ENCODE data around the gene PCNX2. TPM values are rescaled to one million over a fixed set of nuclear protein-coding genes. Genes with fewer than 3 reads are reported as not detected.

Gene PCNX2
- total RNA-seq, 1 donor from 2014 or later = 29.5 TPM

GRCh38 chr1:233080286-233080685, 215.2 kb downstream of the PCNX2 start:
- DNase-seq = peak; percentile 28
- Mint-ChIP-seq H3K4me1 (no peaks in the 10 kb centered on the region), H3K9me3 (no peaks in the 10 kb centered on the region), H3K27ac (no peak overlapping the region), H3K27me3 (no peaks in the 10 kb centered on the region), H3K4me3 (no peak overlapping the region), H3K36me3 (ENCODE audit: low read depth) (peaks cover 2% of the 10 kb centered on the region)
- intact Hi-C loops (cut with micrococcal nuclease) = no loop called here

- Mint-ChIP-seq H3K36me3 (ENCODE audit: low read depth) (peaks cover 4% of the 10 kb centered on the region), H3K9me3 (no peaks in the 10 kb centered on the region), H3K27me3 (no peaks in the 10 kb centered on the region), H3K4me3 (no peak overlapping the region), H3K4me1 (no peaks in the 10 kb centered on the region), H3K27ac (no peak overlapping the region)
- DNase-seq = no peak
- intact Hi-C loops (cut with micrococcal nuclease) = no loop called here
Measured at GRCh38 chr1:233079574-233079973, 216.0 kb downstream of the PCNX2 start.

- Mint-ChIP-seq H3K27me3 (no peaks in the 10 kb centered on the region), H3K9me3 (no peaks in the 10 kb centered on the region), H3K27ac (no peak overlapping the region), H3K4me1 (no peaks in the 10 kb centered on the region), H3K36me3 (ENCODE audit: low read depth) (peaks cover 4% of the 10 kb centered on the region), H3K4me3 (no peak overlapping the region)
- intact Hi-C loops (cut with micrococcal nuclease) = no loop called here
- no peak for DNase-seq
Measured at GRCh38 chr1:233078396-233078795, 217.1 kb downstream of the PCNX2 start.

- no peak for DNase-seq
- intact Hi-C loops (cut with micrococcal nuclease) = no loop called here
- no peak overlapping the region for H3K4me3 Mint-ChIP-seq
- H3K27me3 Mint-ChIP-seq = no peaks in the 10 kb centered on the region
- H3K36me3 Mint-ChIP-seq (ENCODE audit: low read depth) = peaks cover 5% of the 10 kb centered on the region
- H3K4me1 Mint-ChIP-seq = no peaks in the 10 kb centered on the region
- no peaks in the 10 kb centered on the region for H3K9me3 Mint-ChIP-seq
- H3K27ac Mint-ChIP-seq = no peak overlapping the region
Measured at GRCh38 chr1:233075915-233076295, 219.6 kb downstream of the PCNX2 start.

GRCh38 chr1:233066087-233066486, 229.4 kb downstream of the PCNX2 start:
- Mint-ChIP-seq H3K27me3 (no peaks in the 10 kb centered on the region), H3K4me3 (no peak overlapping the region), H3K9me3 (peaks cover 11% of the 10 kb centered on the region), H3K27ac (no peak overlapping the region), H3K4me1 (no peaks in the 10 kb centered on the region), H3K36me3 (ENCODE audit: low read depth) (peaks cover 22% of the 10 kb centered on the region)
- intact Hi-C loops (cut with micrococcal nuclease) = no loop called here
- DNase-seq = no peak

GRCh38 chr1:233065685-233066084, 229.8 kb downstream of the PCNX2 start:
- intact Hi-C loops (cut with micrococcal nuclease) = no loop called here
- H3K4me3 Mint-ChIP-seq = no peak overlapping the region
- no peak overlapping the region for H3K27ac Mint-ChIP-seq
- DNase-seq = peak; percentile 11
- peaks cover 11% of the 10 kb centered on the region for H3K9me3 Mint-ChIP-seq
- H3K4me1 Mint-ChIP-seq = no peaks in the 10 kb centered on the region
- H3K36me3 Mint-ChIP-seq (ENCODE audit: low read depth) = peaks cover 22% of the 10 kb centered on the region
- H3K27me3 Mint-ChIP-seq = no peaks in the 10 kb centered on the region

- peaks cover 11% of the 10 kb centered on the region for H3K9me3 Mint-ChIP-seq
- H3K27ac Mint-ChIP-seq = no peak overlapping the region
- H3K4me3 Mint-ChIP-seq = no peak overlapping the region
- no peaks in the 10 kb centered on the region for H3K4me1 Mint-ChIP-seq
- DNase-seq = peak; percentile 12
- H3K36me3 Mint-ChIP-seq (ENCODE audit: low read depth) = peaks cover 22% of the 10 kb centered on the region
- intact Hi-C loops (cut with micrococcal nuclease) = no loop called here
- H3K27me3 Mint-ChIP-seq = no peaks in the 10 kb centered on the region
Measured at GRCh38 chr1:233064988-233065387, 230.5 kb downstream of the PCNX2 start.

- intact Hi-C loops (cut with micrococcal nuclease) = no loop called here
- H3K4me3 Mint-ChIP-seq = no peak overlapping the region
- no peaks in the 10 kb centered on the region for H3K27me3 Mint-ChIP-seq
- H3K9me3 Mint-ChIP-seq = peaks cover 11% of the 10 kb centered on the region
- H3K4me1 Mint-ChIP-seq = no peaks in the 10 kb centered on the region
- peaks cover 22% of the 10 kb centered on the region for H3K36me3 Mint-ChIP-seq (ENCODE audit: low read depth)
- no peak for DNase-seq
- no peak overlapping the region for H3K27ac Mint-ChIP-seq
Measured at GRCh38 chr1:233063462-233063861, 232.1 kb downstream of the PCNX2 start.

GRCh38 chr1:233061265-233061664, 234.3 kb downstream of the PCNX2 start:
- Mint-ChIP-seq H3K4me1 (no peaks in the 10 kb centered on the region), H3K36me3 (ENCODE audit: low read depth) (peaks cover 20% of the 10 kb centered on the region), H3K9me3 (peaks cover 9% of the 10 kb centered on the region), H3K27me3 (no peaks in the 10 kb centered on the region), H3K4me3 (no peak overlapping the region), H3K27ac (no peak overlapping the region)
- intact Hi-C loops (cut with micrococcal nuclease) = no loop called here
- peak; percentile 44 for DNase-seq

GRCh38 chr1:233060461-233060994, 235.0 kb downstream of the PCNX2 start:
- DNase-seq = peak; percentile 39
- H3K9me3 Mint-ChIP-seq = peaks cover 6% of the 10 kb centered on the region
- H3K4me1 Mint-ChIP-seq = no peaks in the 10 kb centered on the region
- no peaks in the 10 kb centered on the region for H3K27me3 Mint-ChIP-seq
- H3K4me3 Mint-ChIP-seq = no peak overlapping the region
- H3K27ac Mint-ChIP-seq = no peak overlapping the region
- intact Hi-C loops (cut with micrococcal nuclease) = no loop called here
- peaks cover 18% of the 10 kb centered on the region for H3K36me3 Mint-ChIP-seq (ENCODE audit: low read depth)

- Mint-ChIP-seq H3K9me3 (peaks cover 3% of the 10 kb centered on the region), H3K27ac (no peak overlapping the region), H3K4me1 (no peaks in the 10 kb centered on the region), H3K36me3 (ENCODE audit: low read depth) (peaks cover 5% of the 10 kb centered on the region), H3K27me3 (no peaks in the 10 kb centered on the region), H3K4me3 (no peak overlapping the region)
- no peak for DNase-seq
- intact Hi-C loops (cut with micrococcal nuclease) = no loop called here
Measured at GRCh38 chr1:233057836-233058235, 237.7 kb downstream of the PCNX2 start.

- H3K27me3 Mint-ChIP-seq = no peaks in the 10 kb centered on the region
- no peaks in the 10 kb centered on the region for H3K4me1 Mint-ChIP-seq
- no peak for DNase-seq
- no peak overlapping the region for H3K27ac Mint-ChIP-seq
- H3K36me3 Mint-ChIP-seq (ENCODE audit: low read depth) = peaks cover 10% of the 10 kb centered on the region
- H3K9me3 Mint-ChIP-seq = peaks cover 3% of the 10 kb centered on the region
- H3K4me3 Mint-ChIP-seq = no peak overlapping the region
- intact Hi-C loops (cut with micrococcal nuclease) = no loop called here
Measured at GRCh38 chr1:233055879-233056641, 239.5 kb downstream of the PCNX2 start.

- intact Hi-C loops (cut with micrococcal nuclease) = no loop called here
- DNase-seq = peak; percentile 32
- Mint-ChIP-seq H3K9me3 (peaks cover 15% of the 10 kb centered on the region), H3K4me1 (no peaks in the 10 kb centered on the region), H3K27ac (no peak overlapping the region), H3K27me3 (no peaks in the 10 kb centered on the region), H3K36me3 (ENCODE audit: low read depth) (peaks cover 28% of the 10 kb centered on the region), H3K4me3 (no peak overlapping the region)
Measured at GRCh38 chr1:233045588-233045987, 249.9 kb downstream of the PCNX2 start.

- no peaks in the 10 kb centered on the region for H3K27me3 Mint-ChIP-seq
- no peak overlapping the region for H3K4me3 Mint-ChIP-seq
- intact Hi-C loops (cut with micrococcal nuclease) = no loop called here
- H3K9me3 Mint-ChIP-seq = peaks cover 3% of the 10 kb centered on the region
- H3K27ac Mint-ChIP-seq = no peak overlapping the region
- no peaks in the 10 kb centered on the region for H3K4me1 Mint-ChIP-seq
- DNase-seq = no peak
- peaks cover 9% of the 10 kb centered on the region for H3K36me3 Mint-ChIP-seq (ENCODE audit: low read depth)
Measured at GRCh38 chr1:233042834-233043233, 252.7 kb downstream of the PCNX2 start.

GRCh38 chr1:233040494-233040893, 255.0 kb downstream of the PCNX2 start:
- H3K27me3 Mint-ChIP-seq = no peaks in the 10 kb centered on the region
- H3K27ac Mint-ChIP-seq = no peak overlapping the region
- peaks cover 2% of the 10 kb centered on the region for H3K9me3 Mint-ChIP-seq
- DNase-seq = no peak
- no peak overlapping the region for H3K4me3 Mint-ChIP-seq
- H3K4me1 Mint-ChIP-seq = no peaks in the 10 kb centered on the region
- intact Hi-C loops (cut with micrococcal nuclease) = no loop called here
- H3K36me3 Mint-ChIP-seq (ENCODE audit: low read depth) = peaks cover 2% of the 10 kb centered on the region

All from activated CD4-positive, alpha-beta T cell treated with anti-CD3 and anti-CD28 coated beads, Interleukin-2, amount 10 ng/mL, durations not matched to agents 24 days and 14 days (primary cell).